Esophagus muscularis mucosa (tissue), 4 donors: ENCODE measurements around the gene ELFN2.

ENCODE experiments used
- EP300 ChIP-seq: sonication (generic); formaldehyde crosslinking; IDR thresholded peaks from one replicate; pipeline ENCODE4 v1.6.1; 2017; ENCODE audit warnings: antibody characterized with exemption
- POLR2A ChIP-seq: fragments of 450-650 bp; IDR thresholded peaks from one replicate; pipeline ENCODE4 v1.6.1; 2017; ENCODE audit warnings: antibody characterized with exemption, moderate library complexity, mild to moderate bottlenecking, low read depth
- POLR2AphosphoS5 ChIP-seq, 2 donors: sonication (generic); formaldehyde crosslinking; IDR thresholded peaks; one replicate each; pipeline ENCODE4 v1.6.1; 2017; ENCODE audit warnings: antibody characterized with exemption in 2 of 2
- TF ChIP-seq, protein P1 (sequence below), 3 experiments: fragments of 200-600 bp in 2 of 3; fragments of 450-650 bp in 1 of 3; sonication (generic) in 2 of 3; IDR thresholded peaks; one replicate each; pipeline ENCODE4 v1.5.1; 2017 to 2019; ENCODE audit warnings: antibody characterized with exemption in 3 of 3, mild to moderate bottlenecking in 2 of 3, moderate library complexity in 1 of 3

DNA sequence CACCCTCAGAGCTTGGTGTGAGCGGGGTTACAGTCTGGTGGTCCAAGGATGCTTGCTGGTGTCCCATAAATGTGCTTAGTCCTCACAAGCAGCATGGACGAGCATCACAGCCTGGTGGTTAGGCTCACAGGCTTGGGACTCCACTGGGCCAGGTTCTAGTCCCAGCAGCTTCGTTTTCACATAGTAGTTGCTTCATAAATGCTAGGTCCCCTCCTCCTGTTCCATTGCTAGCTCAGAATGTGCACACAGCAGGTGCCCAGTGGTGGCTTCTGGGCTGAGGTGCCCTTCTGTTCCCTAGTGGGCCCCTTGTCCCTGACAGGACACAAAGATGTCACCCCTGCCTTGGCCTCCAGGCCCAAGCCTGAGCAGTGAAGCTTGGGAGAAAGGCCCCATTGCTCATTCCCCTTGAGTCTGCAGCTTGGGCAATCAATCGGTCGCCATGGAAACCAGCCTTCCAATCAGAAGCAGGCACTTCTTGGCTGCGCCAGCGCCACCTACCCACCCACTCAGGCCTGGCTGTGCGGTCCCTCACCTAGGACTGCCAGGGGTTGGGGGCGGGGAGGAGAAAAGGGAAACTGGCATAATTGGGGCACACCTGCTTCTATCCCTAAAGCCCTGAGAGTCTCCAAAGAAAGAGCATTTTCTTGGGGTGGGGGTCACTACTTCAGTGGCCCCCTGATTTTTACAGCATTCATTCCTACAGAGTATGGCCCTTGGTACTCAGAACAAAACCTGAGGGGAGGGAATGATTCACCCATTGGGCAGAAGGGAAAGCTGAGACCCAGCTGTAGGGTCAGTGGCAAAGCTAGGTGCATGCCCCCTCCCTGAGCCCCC, 96.9 kb downstream of the ELFN2 start:
- TF ChIP-seq, protein P1, sequence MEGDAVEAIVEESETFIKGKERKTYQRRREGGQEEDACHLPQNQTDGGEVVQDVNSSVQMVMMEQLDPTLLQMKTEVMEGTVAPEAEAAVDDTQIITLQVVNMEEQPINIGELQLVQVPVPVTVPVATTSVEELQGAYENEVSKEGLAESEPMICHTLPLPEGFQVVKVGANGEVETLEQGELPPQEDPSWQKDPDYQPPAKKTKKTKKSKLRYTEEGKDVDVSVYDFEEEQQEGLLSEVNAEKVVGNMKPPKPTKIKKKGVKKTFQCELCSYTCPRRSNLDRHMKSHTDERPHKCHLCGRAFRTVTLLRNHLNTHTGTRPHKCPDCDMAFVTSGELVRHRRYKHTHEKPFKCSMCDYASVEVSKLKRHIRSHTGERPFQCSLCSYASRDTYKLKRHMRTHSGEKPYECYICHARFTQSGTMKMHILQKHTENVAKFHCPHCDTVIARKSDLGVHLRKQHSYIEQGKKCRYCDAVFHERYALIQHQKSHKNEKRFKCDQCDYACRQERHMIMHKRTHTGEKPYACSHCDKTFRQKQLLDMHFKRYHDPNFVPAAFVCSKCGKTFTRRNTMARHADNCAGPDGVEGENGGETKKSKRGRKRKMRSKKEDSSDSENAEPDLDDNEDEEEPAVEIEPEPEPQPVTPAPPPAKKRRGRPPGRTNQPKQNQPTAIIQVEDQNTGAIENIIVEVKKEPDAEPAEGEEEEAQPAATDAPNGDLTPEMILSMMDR (IDR thresholded peaks at IDR 0.05): no peak
- TF ChIP-seq POLR2AphosphoS5 (IDR thresholded peaks at IDR 0.05): no peak
- TF ChIP-seq POLR2A: no peak
- TF ChIP-seq EP300: no peak
